WTC11 (cell line): ENCODE results near the gene DBH. TPM values are rescaled to one million over a fixed set of nuclear protein-coding genes. Genes with fewer than 3 reads are reported as not detected.

Experiments
- ATAC-seq: fragments of 200-7000 bp; cut with Tn5 transposase; 2 replicates; pipeline ENCODE4 v1.10.0; 2021; ENCODE audit warnings: mild to moderate bottlenecking, moderate library complexity
- CTCF ChIA-PET: fragments of 300-600 bp; sonication (Branson Sonifier 250); formaldehyde crosslinking; loops from one replicate; lab custom pipeline; 2021; ENCODE audit warnings: antibody characterized with exemption; lab: Charles Lee
- POLR2A ChIA-PET: fragments of 350-600 bp; sonication (Branson Sonifier 250); formaldehyde crosslinking; loops from one replicate; lab custom pipeline; 2021; ENCODE audit warnings: antibody characterized with exemption; lab: Charles Lee
- DNase-seq: peaks from one replicate; pipeline ENCODE4 v3.0.0; 2021; ENCODE audit warnings: low spot score
- H3K27ac Mint-ChIP-seq: 2 replicates; pipeline ENCODE4 v1.8.0; 2021; ENCODE audit warnings: mixed read lengths
- H3K27me3 Mint-ChIP-seq: 2 replicates; pipeline ENCODE4 v1.8.0; 2021; ENCODE audit warnings: low read depth, mild to moderate bottlenecking, moderate library complexity, mixed read lengths
- H3K36me3 Mint-ChIP-seq: 2 replicates; pipeline ENCODE4 v1.8.0; 2021; ENCODE audit warnings: mixed read lengths
- H3K4me1 Mint-ChIP-seq: 2 replicates; pipeline ENCODE4 v1.8.0; 2022; ENCODE audit warnings: mixed read lengths
- H3K4me3 Mint-ChIP-seq: 2 replicates; pipeline ENCODE4 v1.8.0; 2021; ENCODE audit warnings: mild to moderate bottlenecking, moderate library complexity, mixed read lengths
- H3K9me3 Mint-ChIP-seq: 2 replicates; pipeline ENCODE4 v1.8.0; 2021; ENCODE audit warnings: mixed read lengths
- ETV6 ChIP-seq: sonication (generic); formaldehyde crosslinking; IDR thresholded peaks from 2 replicates; pipeline ENCODE4 v1.8.1; 2022; ENCODE audit warnings: mild to moderate bottlenecking, missing genetic modification reagents
- NFYB ChIP-seq: sonication (generic); formaldehyde crosslinking; conservative IDR thresholded peaks from 2 replicates; pipeline ENCODE4 v1.8.0; 2022; ENCODE audit warnings: low read depth, missing genetic modification reagents
- TCF7 ChIP-seq: sonication (generic); formaldehyde crosslinking; IDR thresholded peaks from 2 replicates; pipeline ENCODE4 v1.8.0; 2022; ENCODE audit warnings: mild to moderate bottlenecking, low read depth, missing genetic modification reagents, moderate library complexity
- ZNF671 ChIP-seq: fragments of 250-450 bp; sonication (Bioruptor Pico); IDR thresholded peaks from 2 replicates; pipeline ENCODE4 v1.8.0; 2021; ENCODE audit warnings: mild to moderate bottlenecking
- total RNA-seq: library from RNA; stranded (reverse); gene quantifications from 3 replicates; pipeline ENCODE4 v1.2.3, GENCODE V29; 2021
- TF ChIP-seq, protein P1 (sequence below): fragments of 250-450 bp; sonication (Bioruptor Pico); IDR thresholded peaks from 2 replicates; pipeline ENCODE4 v2.1.2; 2022; ENCODE audit warnings: mild to moderate bottlenecking, moderate library complexity
- TF ChIP-seq, protein P2 (sequence below): sonication (generic); formaldehyde crosslinking; IDR thresholded peaks from 2 replicates; pipeline ENCODE4 v1.8.1; 2023; ENCODE audit warnings: mild to moderate bottlenecking, moderate library complexity, missing genetic modification reagents
- TF ChIP-seq, protein P3 (sequence below): fragments of 200-600 bp; IDR thresholded peaks from 2 replicates; pipeline ENCODE4 v1.8.0; 2022; ENCODE audit warnings: antibody characterized with exemption
- TF ChIP-seq, protein P4 (sequence below): sonication (generic); formaldehyde crosslinking; IDR thresholded peaks from 2 replicates; pipeline ENCODE4 v1.8.1; 2022; ENCODE audit warnings: low read depth, missing genetic modification reagents, borderline replicate concordance
- TF ChIP-seq, protein P5 (sequence below): sonication (generic); formaldehyde crosslinking; IDR thresholded peaks from 2 replicates; pipeline ENCODE4 v1.8.1; 2023; ENCODE audit warnings: mild to moderate bottlenecking, missing genetic modification reagents, borderline replicate concordance

Gene DBH
- total RNA-seq, 1 experiment from 2014 or later = 0.24 TPM

DNA sequence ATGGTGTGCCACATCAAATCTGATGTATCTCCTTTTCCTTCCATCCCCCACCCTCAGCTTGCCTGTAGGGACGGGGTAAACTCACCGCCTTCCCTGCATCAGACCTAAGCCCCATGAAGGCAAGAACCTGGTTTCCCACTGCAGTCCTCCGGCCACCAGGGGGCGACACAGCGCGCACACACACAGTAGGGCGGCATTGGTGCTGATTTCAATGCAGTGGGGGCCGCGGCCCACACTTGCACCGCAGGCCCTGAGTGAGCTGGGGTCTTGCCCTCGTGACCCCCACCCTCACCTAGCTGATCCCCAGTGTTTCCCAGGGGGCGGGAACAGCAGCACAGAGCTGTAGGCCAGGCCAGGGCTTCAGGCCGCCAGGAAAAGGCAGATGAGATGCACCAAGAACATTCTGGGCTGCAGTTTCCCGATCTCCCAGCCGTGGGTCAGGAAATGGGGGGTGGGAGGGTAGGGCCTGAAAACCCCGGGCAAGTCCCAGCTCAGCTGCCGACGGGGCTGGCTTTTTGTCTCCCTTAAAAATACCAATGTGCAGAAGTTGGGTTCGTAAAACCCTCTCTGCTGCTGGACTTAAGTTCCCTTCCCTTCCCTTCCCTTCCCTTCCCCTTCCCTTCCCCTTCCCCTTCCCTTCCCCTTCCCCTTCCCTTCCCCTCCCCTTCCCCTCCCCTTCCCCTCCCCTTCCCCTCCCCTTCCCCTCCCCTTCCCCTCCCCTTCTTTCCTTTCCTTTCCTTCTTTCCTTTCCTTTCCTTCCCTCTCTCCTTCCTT lies 46.5 kb upstream of the DBH start:
- DNase-seq (peak; percentile 79), ATAC-seq (peak; percentile 78)
- Mint-ChIP-seq H3K4me3 (no peak overlapping the region), H3K27ac (no peak overlapping the region), H3K27me3 (peaks cover 6% of the 10 kb centered on the region; the same call in 1 of the 2 replicates), H3K9me3 (peaks cover 5% of the 10 kb centered on the region), H3K4me1 (peaks cover 14% of the 10 kb centered on the region), H3K36me3 (peaks cover 4% of the 10 kb centered on the region)
- ChIA-PET POLR2A (no interaction called here), CTCF (interaction anchor here (0.6 to 2.1 kb wide), 39 partner anchors 8 to 563 kb away, joined by 3 to 17 read pairs (median 4); partner anchors contain the start of genes ADAMTSL2, FAM163B, MYMK and SARDH)
- TF ChIP-seq, protein P1, sequence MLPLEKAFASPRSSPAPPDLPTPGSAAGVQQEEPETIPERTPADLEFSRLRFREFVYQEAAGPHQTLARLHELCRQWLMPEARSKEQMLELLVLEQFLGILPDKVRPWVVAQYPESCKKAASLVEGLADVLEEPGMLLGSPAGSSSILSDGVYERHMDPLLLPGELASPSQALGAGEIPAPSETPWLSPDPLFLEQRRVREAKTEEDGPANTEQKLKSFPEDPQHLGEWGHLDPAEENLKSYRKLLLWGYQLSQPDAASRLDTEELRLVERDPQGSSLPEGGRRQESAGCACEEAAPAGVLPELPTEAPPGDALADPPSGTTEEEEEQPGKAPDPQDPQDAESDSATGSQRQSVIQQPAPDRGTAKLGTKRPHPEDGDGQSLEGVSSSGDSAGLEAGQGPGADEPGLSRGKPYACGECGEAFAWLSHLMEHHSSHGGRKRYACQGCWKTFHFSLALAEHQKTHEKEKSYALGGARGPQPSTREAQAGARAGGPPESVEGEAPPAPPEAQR (CRISPR knock-in tag) = no peak
- TF ChIP-seq, protein P2, sequence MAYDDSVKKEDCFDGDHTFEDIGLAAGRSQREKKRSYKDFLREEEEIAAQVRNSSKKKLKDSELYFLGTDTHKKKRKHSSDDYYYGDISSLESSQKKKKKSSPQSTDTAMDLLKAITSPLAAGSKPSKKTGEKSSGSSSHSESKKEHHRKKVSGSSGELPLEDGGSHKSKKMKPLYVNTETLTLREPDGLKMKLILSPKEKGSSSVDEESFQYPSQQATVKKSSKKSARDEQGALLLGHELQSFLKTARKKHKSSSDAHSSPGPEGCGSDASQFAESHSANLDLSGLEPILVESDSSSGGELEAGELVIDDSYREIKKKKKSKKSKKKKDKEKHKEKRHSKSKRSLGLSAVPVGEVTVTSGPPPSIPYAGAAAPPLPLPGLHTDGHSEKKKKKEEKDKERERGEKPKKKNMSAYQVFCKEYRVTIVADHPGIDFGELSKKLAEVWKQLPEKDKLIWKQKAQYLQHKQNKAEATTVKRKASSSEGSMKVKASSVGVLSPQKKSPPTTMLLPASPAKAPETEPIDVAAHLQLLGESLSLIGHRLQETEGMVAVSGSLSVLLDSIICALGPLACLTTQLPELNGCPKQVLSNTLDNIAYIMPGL (CRISPR knock-in tag) = peak; percentile 44; the same call in 1 of the 2 replicates
- TF ChIP-seq TCF7 (CRISPR knock-in tag) (no peak), ETV6 (peak; percentile 59; the same call in 1 of the 2 replicates)
- TF ChIP-seq, protein P3, sequence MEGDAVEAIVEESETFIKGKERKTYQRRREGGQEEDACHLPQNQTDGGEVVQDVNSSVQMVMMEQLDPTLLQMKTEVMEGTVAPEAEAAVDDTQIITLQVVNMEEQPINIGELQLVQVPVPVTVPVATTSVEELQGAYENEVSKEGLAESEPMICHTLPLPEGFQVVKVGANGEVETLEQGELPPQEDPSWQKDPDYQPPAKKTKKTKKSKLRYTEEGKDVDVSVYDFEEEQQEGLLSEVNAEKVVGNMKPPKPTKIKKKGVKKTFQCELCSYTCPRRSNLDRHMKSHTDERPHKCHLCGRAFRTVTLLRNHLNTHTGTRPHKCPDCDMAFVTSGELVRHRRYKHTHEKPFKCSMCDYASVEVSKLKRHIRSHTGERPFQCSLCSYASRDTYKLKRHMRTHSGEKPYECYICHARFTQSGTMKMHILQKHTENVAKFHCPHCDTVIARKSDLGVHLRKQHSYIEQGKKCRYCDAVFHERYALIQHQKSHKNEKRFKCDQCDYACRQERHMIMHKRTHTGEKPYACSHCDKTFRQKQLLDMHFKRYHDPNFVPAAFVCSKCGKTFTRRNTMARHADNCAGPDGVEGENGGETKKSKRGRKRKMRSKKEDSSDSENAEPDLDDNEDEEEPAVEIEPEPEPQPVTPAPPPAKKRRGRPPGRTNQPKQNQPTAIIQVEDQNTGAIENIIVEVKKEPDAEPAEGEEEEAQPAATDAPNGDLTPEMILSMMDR = peak; percentile 92

DNA sequence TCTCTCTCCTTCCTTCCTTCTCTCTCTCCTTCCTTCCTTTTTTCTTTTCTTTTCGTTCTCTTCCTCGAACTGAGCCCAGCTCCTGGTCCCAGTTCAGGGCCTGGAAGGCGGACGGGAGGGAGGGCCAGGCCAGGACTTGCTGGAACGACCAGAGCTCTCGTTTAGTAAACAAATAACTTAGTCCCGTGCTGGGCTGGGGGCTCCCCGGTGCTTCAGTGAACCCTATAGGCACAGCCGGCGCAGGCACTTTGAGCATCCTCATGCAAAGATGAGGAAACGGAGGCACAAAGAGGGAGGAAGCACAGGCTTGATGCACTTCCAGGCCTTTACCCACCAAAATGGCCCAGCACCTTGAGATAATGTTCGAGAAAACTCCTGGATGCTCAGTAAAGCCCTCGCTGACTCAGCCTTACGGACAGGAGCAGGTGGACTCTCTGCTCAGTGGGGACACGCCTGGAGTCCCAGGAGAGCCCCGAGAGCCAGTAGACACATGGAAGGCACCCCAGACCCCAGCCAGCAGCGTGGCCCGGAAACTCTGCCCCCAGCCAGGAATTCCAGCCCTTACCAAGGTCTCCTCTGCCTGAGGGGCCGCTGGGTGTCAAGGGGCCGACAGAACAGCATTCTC lies 45.8 kb upstream of the DBH start:
- Mint-ChIP-seq H3K4me1 (peaks cover 8% of the 10 kb centered on the region), H3K36me3 (peaks cover 4% of the 10 kb centered on the region), H3K4me3 (no peak overlapping the region), H3K27ac (no peak overlapping the region), H3K9me3 (peaks cover 5% of the 10 kb centered on the region), H3K27me3 (peaks cover 6% of the 10 kb centered on the region; the same call in 1 of the 2 replicates)
- DNase-seq (no peak), ATAC-seq (no peak)
- POLR2A ChIA-PET = no interaction called here
- TF ChIP-seq, protein P4, sequence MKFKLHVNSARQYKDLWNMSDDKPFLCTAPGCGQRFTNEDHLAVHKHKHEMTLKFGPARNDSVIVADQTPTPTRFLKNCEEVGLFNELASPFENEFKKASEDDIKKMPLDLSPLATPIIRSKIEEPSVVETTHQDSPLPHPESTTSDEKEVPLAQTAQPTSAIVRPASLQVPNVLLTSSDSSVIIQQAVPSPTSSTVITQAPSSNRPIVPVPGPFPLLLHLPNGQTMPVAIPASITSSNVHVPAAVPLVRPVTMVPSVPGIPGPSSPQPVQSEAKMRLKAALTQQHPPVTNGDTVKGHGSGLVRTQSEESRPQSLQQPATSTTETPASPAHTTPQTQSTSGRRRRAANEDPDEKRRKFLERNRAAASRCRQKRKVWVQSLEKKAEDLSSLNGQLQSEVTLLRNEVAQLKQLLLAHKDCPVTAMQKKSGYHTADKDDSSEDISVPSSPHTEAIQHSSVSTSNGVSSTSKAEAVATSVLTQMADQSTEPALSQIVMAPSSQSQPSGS (CRISPR knock-in tag) = no peak
- TF ChIP-seq, protein P5, sequence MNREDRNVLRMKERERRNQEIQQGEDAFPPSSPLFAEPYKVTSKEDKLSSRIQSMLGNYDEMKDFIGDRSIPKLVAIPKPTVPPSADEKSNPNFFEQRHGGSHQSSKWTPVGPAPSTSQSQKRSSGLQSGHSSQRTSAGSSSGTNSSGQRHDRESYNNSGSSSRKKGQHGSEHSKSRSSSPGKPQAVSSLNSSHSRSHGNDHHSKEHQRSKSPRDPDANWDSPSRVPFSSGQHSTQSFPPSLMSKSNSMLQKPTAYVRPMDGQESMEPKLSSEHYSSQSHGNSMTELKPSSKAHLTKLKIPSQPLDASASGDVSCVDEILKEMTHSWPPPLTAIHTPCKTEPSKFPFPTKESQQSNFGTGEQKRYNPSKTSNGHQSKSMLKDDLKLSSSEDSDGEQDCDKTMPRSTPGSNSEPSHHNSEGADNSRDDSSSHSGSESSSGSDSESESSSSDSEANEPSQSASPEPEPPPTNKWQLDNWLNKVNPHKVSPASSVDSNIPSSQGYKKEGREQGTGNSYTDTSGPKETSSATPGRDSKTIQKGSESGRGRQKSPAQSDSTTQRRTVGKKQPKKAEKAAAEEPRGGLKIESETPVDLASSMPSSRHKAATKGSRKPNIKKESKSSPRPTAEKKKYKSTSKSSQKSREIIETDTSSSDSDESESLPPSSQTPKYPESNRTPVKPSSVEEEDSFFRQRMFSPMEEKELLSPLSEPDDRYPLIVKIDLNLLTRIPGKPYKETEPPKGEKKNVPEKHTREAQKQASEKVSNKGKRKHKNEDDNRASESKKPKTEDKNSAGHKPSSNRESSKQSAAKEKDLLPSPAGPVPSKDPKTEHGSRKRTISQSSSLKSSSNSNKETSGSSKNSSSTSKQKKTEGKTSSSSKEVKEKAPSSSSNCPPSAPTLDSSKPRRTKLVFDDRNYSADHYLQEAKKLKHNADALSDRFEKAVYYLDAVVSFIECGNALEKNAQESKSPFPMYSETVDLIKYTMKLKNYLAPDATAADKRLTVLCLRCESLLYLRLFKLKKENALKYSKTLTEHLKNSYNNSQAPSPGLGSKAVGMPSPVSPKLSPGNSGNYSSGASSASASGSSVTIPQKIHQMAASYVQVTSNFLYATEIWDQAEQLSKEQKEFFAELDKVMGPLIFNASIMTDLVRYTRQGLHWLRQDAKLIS = no peak
- TF ChIP-seq ZNF671 (CRISPR knock-in tag) (no peak), TCF7 (CRISPR knock-in tag) (no peak), NFYB (CRISPR knock-in tag) (no peak)
- CTCF ChIA-PET = interaction anchor here (0.6 to 2.1 kb wide), 19 partner anchors 9 to 152 kb away, joined by 3 to 17 read pairs (median 5); partner anchors contain the start of genes ADAMTSL2, FAM163B, MYMK and SARDH
